HG03097 (cell line): ENCODE results near the gene TXNDC11.

Experiments
- ATAC-seq: cut with Tn5 transposase; IDR thresholded peaks from one replicate; pipeline ENCODE4 v1.9.1; 2021; ENCODE audit not compliant: unreplicated experiment, low FRiP score

The TXNDC11 gene

GRCh38 chr16:11633113-11633512 lies 109.5 kb downstream of the TXNDC11 start:
- ATAC-seq: no peak

GRCh38 chr16:11632455-11632939 lies 110.2 kb downstream of the TXNDC11 start:
- ATAC-seq: no peak

GRCh38 chr16:11631214-11631613 lies 111.4 kb downstream of the TXNDC11 start:
- no peak for ATAC-seq

- ATAC-seq: no peak
These were observed 111.9 kb downstream of the TXNDC11 start for GRCh38 chr16:11630768-11631056.

- no peak for ATAC-seq
These were observed 112.5 kb downstream of the TXNDC11 start for GRCh38 chr16:11630046-11630767.
